Caco-2 (cell line): ENCODE data around the gene TPSB2. TPM values are rescaled to one million over a fixed set of nuclear protein-coding genes. Genes with fewer than 3 reads are reported as not detected.

Experiments
- BruUV-seq: library from RNA; stranded (reverse); fragments of 400-500 nt; replicated peaks from 2 replicates; lab custom pipeline; 2021; lab: Mats Ljungman, UMichigan
- CTCF ChIA-PET: fragments of 300-600 bp; sonication (Branson Sonifier 250); formaldehyde crosslinking; loops from one replicate; lab custom pipeline; 2022; ENCODE audit warnings: antibody characterized with exemption; lab: Charles Lee
- POLR2A ChIA-PET: fragments of 300-600 bp; sonication (Branson Sonifier 250); formaldehyde crosslinking; loops from one replicate; lab custom pipeline; 2022; ENCODE audit warnings: antibody characterized with exemption; lab: Charles Lee
- DNase-seq, 2 experiments: peaks; one replicate each; pipeline versions ENCODE4 v3.0.0 to v3.0.0-alpha.2; 2020 to 2022
- H3K27me3 ChIP-seq: replicated peaks from 2 replicates; pipeline ENCODE4 v1.6.0; 2011; ENCODE audit warnings: low read length; ENCODE audit not compliant: control insufficient read depth, insufficient read depth
- H3K36me3 ChIP-seq: 2 replicates; pipeline ENCODE4 v1.5.1; 2011; ENCODE audit warnings: low read length; ENCODE audit not compliant: control insufficient read depth, insufficient read depth
- H3K4me1 ChIP-seq: fragments of 250-450 bp; sonication (Bioruptor Pico); 2 replicates; pipeline ENCODE4 v1.5.1; 2020; ENCODE audit warnings: mild to moderate bottlenecking
- H3K4me3 ChIP-seq: 2 replicates; pipeline ENCODE4 v1.5.1; 2011; ENCODE audit warnings: low read depth, mild to moderate bottlenecking, control low read depth, low read length
- H3K9me3 ChIP-seq: fragments of 250-450 bp; sonication (Bioruptor Pico); 2 replicates; pipeline ENCODE4 v1.5.1; 2020; ENCODE audit warnings: mild to moderate bottlenecking, moderate library complexity
- H3K27ac Mint-ChIP-seq: one replicate; pipeline ENCODE4 v1.8.0; 2022; ENCODE audit warnings: mixed read lengths; ENCODE audit not compliant: unreplicated experiment
- H3K27me3 Mint-ChIP-seq: one replicate; pipeline ENCODE4 v1.8.0; 2022; ENCODE audit warnings: mixed read lengths; ENCODE audit not compliant: insufficient read depth, unreplicated experiment
- H3K36me3 Mint-ChIP-seq: one replicate; pipeline ENCODE4 v1.8.0; 2022; ENCODE audit warnings: mild to moderate bottlenecking, mixed read lengths; ENCODE audit not compliant: insufficient read depth, unreplicated experiment
- H3K4me1 Mint-ChIP-seq: one replicate; pipeline ENCODE4 v1.8.0; 2022; ENCODE audit warnings: low read depth, mixed read lengths; ENCODE audit not compliant: unreplicated experiment
- H3K4me3 Mint-ChIP-seq: one replicate; pipeline ENCODE4 v1.8.0; 2022; ENCODE audit warnings: mild to moderate bottlenecking, moderate library complexity, mixed read lengths; ENCODE audit not compliant: unreplicated experiment
- H3K9me3 Mint-ChIP-seq: one replicate; pipeline ENCODE4 v1.8.0; 2022; ENCODE audit warnings: mixed read lengths; ENCODE audit not compliant: unreplicated experiment
- intact Hi-C: fragments of 100-400 bp; cut with micrococcal nuclease; formaldehyde crosslinking; loops from one replicate; pipeline ENCODE4 v1.10.0; 2022; ENCODE audit not compliant: unreplicated experiment
- total RNA-seq: library from RNA; stranded (reverse); gene quantifications from 2 replicates; pipeline ENCODE4 v1.2.3, GENCODE V29; 2022
- TF ChIP-seq, protein P1 (sequence below), 2 experiments: fragments of 200-600 bp in 1 of 2; IDR thresholded peaks; 1 replicate in 1 of 2; 2 replicates in 1 of 2; pipeline versions ENCODE4 v1.5.1 to v1.8.0; 2011 to 2022; ENCODE audit warnings: antibody characterized with exemption in 1 of 2, control low read depth in 1 of 2, inconsistent platforms in 1 of 2, low read depth in 1 of 2, low read length in 1 of 2, mild to moderate bottlenecking in 1 of 2, moderate library complexity in 1 of 2; ENCODE audit not compliant: insufficient read depth in 1 of 2, severe bottlenecking in 1 of 2, unreplicated experiment in 1 of 2

Gene TPSB2
- total RNA-seq, 1 experiment from 2014 or later, result not detected

GRCh38 chr16:1182316-1182671, 47.7 kb downstream of the TPSB2 start:
- TF ChIP-seq, protein P1, sequence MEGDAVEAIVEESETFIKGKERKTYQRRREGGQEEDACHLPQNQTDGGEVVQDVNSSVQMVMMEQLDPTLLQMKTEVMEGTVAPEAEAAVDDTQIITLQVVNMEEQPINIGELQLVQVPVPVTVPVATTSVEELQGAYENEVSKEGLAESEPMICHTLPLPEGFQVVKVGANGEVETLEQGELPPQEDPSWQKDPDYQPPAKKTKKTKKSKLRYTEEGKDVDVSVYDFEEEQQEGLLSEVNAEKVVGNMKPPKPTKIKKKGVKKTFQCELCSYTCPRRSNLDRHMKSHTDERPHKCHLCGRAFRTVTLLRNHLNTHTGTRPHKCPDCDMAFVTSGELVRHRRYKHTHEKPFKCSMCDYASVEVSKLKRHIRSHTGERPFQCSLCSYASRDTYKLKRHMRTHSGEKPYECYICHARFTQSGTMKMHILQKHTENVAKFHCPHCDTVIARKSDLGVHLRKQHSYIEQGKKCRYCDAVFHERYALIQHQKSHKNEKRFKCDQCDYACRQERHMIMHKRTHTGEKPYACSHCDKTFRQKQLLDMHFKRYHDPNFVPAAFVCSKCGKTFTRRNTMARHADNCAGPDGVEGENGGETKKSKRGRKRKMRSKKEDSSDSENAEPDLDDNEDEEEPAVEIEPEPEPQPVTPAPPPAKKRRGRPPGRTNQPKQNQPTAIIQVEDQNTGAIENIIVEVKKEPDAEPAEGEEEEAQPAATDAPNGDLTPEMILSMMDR (IDR thresholded peaks at IDR 0.05; ENCODE audit: insufficient read depth in 1 of 2, low read depth in 1 of 2, low read length in 1 of 2, severe bottlenecking in 1 of 2, unreplicated experiment in 1 of 2), result no peak
- no peak overlapping the region for H3K4me3 Mint-ChIP-seq
- H3K27me3 Mint-ChIP-seq, result no peaks in the 10 kb centered on the region
- BruUV-seq, result no TSS peak
- no peaks in the 10 kb centered on the region for H3K36me3 Mint-ChIP-seq
- no peaks in the 10 kb centered on the region for H3K4me1 Mint-ChIP-seq
- CTCF ChIA-PET, result no interaction called here
- no peaks in the 10 kb centered on the region for H3K36me3 ChIP-seq
- POLR2A ChIA-PET, result no interaction called here
- peaks cover 9% of the 10 kb centered on the region for H3K4me1 ChIP-seq
- H3K27me3 ChIP-seq, result no peaks in the 10 kb centered on the region
- no peak overlapping the region for H3K4me3 ChIP-seq
- H3K9me3 Mint-ChIP-seq, result no peaks in the 10 kb centered on the region
- intact Hi-C loops, result no loop called here
- no peaks in the 10 kb centered on the region for H3K9me3 ChIP-seq
- peak; percentile 45 to 57 for DNase-seq
- H3K27ac Mint-ChIP-seq, result no peak overlapping the region

GRCh38 chr16:1181404-1182315, 48.3 kb downstream of the TPSB2 start:
- TF ChIP-seq, protein P1 (IDR thresholded peaks at IDR 0.05; ENCODE audit: insufficient read depth in 1 of 2, low read depth in 1 of 2, low read length in 1 of 2, severe bottlenecking in 1 of 2, unreplicated experiment in 1 of 2), result peak in 1 of 2 experiments; percentile 36
- CTCF ChIA-PET, result interaction anchor here (0.5 kb wide), 1 partner anchor 47 kb away, joined by 5 read pairs; no protein-coding TSS in a partner anchor
- no peaks in the 10 kb centered on the region for H3K36me3 ChIP-seq
- Mint-ChIP-seq H3K4me3 (no peak overlapping the region), H3K27me3 (no peaks in the 10 kb centered on the region), H3K27ac (no peak overlapping the region), H3K4me1 (no peaks in the 10 kb centered on the region), H3K36me3 (no peaks in the 10 kb centered on the region), H3K9me3 (no peaks in the 10 kb centered on the region)
- POLR2A ChIA-PET, result no interaction called here
- H3K4me3 ChIP-seq, result no peak overlapping the region
- H3K27me3 ChIP-seq, result no peaks in the 10 kb centered on the region
- BruUV-seq, result no TSS peak
- DNase-seq, result no peak
- intact Hi-C loops, result no loop called here
- H3K4me1 ChIP-seq, result peaks cover 9% of the 10 kb centered on the region
- H3K9me3 ChIP-seq, result no peaks in the 10 kb centered on the region

- H3K4me1 ChIP-seq, result peaks cover 9% of the 10 kb centered on the region
- no peaks in the 10 kb centered on the region for H3K27me3 Mint-ChIP-seq
Measured at GRCh38 chr16:1180549-1181403, 49.2 kb downstream of the TPSB2 start.

More at GRCh38 chr16:1180549-1181403, 49.2 kb downstream of the TPSB2 start:
- POLR2A ChIA-PET, result no interaction called here
- no peak overlapping the region for H3K4me3 Mint-ChIP-seq
- no peak overlapping the region for H3K27ac Mint-ChIP-seq
- no peaks in the 10 kb centered on the region for H3K27me3 ChIP-seq
- H3K4me3 ChIP-seq, result no peak overlapping the region
- no peaks in the 10 kb centered on the region for H3K36me3 Mint-ChIP-seq
- no peaks in the 10 kb centered on the region for H3K9me3 Mint-ChIP-seq
- H3K9me3 ChIP-seq, result no peaks in the 10 kb centered on the region
- CTCF ChIA-PET, result interaction anchor here (0.5 to 0.9 kb wide), 2 partner anchors 46 to 124 kb away, joined by 3 to 5 read pairs; no protein-coding TSS in a partner anchor
- intact Hi-C loops, result no loop called here
- no TSS peak for BruUV-seq
- DNase-seq, result no peak
- H3K4me1 Mint-ChIP-seq, result no peaks in the 10 kb centered on the region
- TF ChIP-seq, protein P1 (IDR thresholded peaks at IDR 0.05; ENCODE audit: insufficient read depth in 1 of 2, low read depth in 1 of 2, low read length in 1 of 2, severe bottlenecking in 1 of 2, unreplicated experiment in 1 of 2), result no peak
- no peaks in the 10 kb centered on the region for H3K36me3 ChIP-seq
